Measurements from ENCODE around the gene WDR6.

WDR6 gene

DNA sequence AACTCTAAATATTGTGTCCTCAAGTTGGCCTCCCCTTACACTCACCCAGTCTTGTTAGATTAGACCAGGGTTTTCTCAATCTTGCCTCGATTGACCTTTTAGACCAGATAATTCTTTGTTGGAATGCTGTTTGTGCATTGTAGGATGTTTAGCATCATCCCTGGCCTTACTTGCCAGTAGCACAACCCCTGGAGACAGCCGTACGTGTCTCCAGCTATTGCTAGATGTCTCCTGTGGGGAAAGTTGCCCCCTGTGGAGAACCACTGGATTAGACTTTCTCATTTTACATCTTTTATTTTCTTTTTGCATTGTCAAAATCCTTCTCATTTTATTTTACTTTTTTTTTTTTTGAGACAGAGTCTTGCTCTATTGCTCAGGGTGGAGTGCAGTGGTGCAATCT, 2.2 kb downstream of the WDR6 start:
- H3K79me2 ChIP-seq (ENCODE audit: insufficient read depth, low read depth): peaks cover 16% of the 10 kb centered on the region
- no peak overlapping the region for H3K4me2 ChIP-seq
- H4K20me1 ChIP-seq (ENCODE audit: insufficient read depth): no peaks in the 10 kb centered on the region
- peaks cover 13% of the 10 kb centered on the region for H3K4me1 ChIP-seq (ENCODE audit: low read depth, poor library complexity, severe bottlenecking)
- TF ChIP-seq, protein P1, sequence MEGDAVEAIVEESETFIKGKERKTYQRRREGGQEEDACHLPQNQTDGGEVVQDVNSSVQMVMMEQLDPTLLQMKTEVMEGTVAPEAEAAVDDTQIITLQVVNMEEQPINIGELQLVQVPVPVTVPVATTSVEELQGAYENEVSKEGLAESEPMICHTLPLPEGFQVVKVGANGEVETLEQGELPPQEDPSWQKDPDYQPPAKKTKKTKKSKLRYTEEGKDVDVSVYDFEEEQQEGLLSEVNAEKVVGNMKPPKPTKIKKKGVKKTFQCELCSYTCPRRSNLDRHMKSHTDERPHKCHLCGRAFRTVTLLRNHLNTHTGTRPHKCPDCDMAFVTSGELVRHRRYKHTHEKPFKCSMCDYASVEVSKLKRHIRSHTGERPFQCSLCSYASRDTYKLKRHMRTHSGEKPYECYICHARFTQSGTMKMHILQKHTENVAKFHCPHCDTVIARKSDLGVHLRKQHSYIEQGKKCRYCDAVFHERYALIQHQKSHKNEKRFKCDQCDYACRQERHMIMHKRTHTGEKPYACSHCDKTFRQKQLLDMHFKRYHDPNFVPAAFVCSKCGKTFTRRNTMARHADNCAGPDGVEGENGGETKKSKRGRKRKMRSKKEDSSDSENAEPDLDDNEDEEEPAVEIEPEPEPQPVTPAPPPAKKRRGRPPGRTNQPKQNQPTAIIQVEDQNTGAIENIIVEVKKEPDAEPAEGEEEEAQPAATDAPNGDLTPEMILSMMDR (conservative IDR thresholded peaks at IDR 0.05; ENCODE audit: low read depth, low read length): no peak
- H3K36me3 ChIP-seq (ENCODE audit: insufficient read depth): no peaks in the 10 kb centered on the region
- H3K4me3 ChIP-seq (IDR thresholded peaks at IDR 0.05; ENCODE audit: insufficient read depth, low read depth, low read length): no peak overlapping the region
- no peak overlapping the region for H3K9ac ChIP-seq
- H3K27me3 ChIP-seq (ENCODE audit: insufficient read depth, low read depth): no peaks in the 10 kb centered on the region
- H2AFZ ChIP-seq (ENCODE audit: low read depth): no peak overlapping the region
- H3K27ac ChIP-seq: no peak overlapping the region

DNA sequence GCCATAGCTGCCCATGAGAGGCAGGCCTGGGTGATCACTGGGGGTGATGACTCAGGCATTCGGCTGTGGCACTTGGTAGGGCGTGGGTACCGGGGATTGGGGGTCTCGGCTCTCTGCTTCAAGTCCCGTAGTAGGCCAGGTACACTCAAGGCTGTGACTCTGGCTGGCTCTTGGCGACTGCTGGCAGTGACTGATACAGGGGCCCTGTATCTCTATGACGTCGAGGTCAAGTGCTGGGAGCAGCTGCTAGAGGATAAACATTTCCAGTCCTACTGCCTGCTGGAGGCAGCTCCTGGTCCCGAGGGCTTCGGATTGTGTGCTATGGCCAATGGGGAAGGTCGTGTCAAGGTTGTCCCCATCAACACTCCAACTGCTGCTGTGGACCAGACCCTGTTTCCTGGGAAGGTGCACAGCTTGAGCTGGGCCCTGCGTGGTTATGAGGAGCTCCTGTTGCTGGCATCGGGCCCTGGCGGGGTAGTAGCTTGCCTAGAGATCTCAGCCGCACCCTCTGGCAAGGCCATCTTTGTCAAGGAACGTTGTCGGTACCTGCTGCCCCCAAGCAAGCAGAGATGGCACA, 5.3 kb downstream of the WDR6 start:
- Histone ChIP-seq H3K27me3 (ENCODE audit: insufficient read depth, low read depth) (no peaks in the 10 kb centered on the region), H3K9ac (no peak overlapping the region), H3K27ac (no peak overlapping the region), H3K36me3 (ENCODE audit: insufficient read depth) (no peaks in the 10 kb centered on the region), H4K20me1 (ENCODE audit: insufficient read depth) (no peaks in the 10 kb centered on the region), H2AFZ (ENCODE audit: low read depth) (no peak overlapping the region), H3K4me2 (no peak overlapping the region), H3K79me2 (ENCODE audit: insufficient read depth, low read depth) (peaks cover 16% of the 10 kb centered on the region), H3K4me1 (ENCODE audit: low read depth, poor library complexity, severe bottlenecking) (peaks cover 12% of the 10 kb centered on the region), H3K4me3 (IDR thresholded peaks at IDR 0.05; ENCODE audit: insufficient read depth, low read depth, low read length) (no peak overlapping the region)
- TF ChIP-seq, protein P1 (conservative IDR thresholded peaks at IDR 0.05; ENCODE audit: low read depth, low read length): no peak

DNA sequence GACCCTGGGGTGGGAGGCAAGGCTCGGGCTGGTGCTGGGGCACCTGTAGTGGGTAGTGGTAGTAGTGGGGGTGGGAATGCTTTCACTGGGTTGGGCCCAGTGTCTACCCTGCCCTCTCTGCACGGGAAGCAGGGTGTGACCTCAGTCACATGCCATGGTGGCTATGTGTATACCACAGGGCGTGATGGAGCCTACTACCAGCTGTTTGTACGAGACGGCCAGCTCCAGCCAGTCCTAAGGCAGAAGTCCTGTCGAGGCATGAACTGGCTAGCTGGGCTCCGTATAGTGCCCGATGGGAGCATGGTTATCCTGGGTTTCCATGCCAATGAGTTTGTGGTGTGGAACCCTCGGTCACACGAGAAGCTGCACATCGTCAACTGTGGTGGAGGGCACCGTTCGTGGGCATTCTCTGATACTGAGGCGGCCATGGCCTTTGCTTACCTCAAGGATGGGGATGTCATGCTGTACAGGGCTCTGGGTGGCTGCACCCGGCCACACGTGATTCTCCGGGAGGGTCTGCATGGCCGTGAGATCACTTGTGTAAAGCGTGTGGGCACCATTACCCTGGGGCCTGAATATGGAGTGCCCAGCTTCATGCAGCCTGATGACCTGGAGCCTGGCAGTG, 6.0 kb downstream of the WDR6 start:
- Histone ChIP-seq H4K20me1 (ENCODE audit: insufficient read depth) (no peaks in the 10 kb centered on the region), H3K79me2 (ENCODE audit: insufficient read depth, low read depth) (peaks cover 14% of the 10 kb centered on the region), H3K4me2 (no peak overlapping the region), H3K4me3 (IDR thresholded peaks at IDR 0.05; ENCODE audit: insufficient read depth, low read depth, low read length) (no peak overlapping the region), H3K27me3 (ENCODE audit: insufficient read depth, low read depth) (no peaks in the 10 kb centered on the region), H3K4me1 (ENCODE audit: low read depth, poor library complexity, severe bottlenecking) (peaks cover 9% of the 10 kb centered on the region), H3K27ac (no peak overlapping the region), H3K36me3 (ENCODE audit: insufficient read depth) (no peaks in the 10 kb centered on the region), H2AFZ (ENCODE audit: low read depth) (no peak overlapping the region), H3K9ac (no peak overlapping the region)
- TF ChIP-seq, protein P1 (conservative IDR thresholded peaks at IDR 0.05; ENCODE audit: low read depth, low read length): no peak

DNA sequence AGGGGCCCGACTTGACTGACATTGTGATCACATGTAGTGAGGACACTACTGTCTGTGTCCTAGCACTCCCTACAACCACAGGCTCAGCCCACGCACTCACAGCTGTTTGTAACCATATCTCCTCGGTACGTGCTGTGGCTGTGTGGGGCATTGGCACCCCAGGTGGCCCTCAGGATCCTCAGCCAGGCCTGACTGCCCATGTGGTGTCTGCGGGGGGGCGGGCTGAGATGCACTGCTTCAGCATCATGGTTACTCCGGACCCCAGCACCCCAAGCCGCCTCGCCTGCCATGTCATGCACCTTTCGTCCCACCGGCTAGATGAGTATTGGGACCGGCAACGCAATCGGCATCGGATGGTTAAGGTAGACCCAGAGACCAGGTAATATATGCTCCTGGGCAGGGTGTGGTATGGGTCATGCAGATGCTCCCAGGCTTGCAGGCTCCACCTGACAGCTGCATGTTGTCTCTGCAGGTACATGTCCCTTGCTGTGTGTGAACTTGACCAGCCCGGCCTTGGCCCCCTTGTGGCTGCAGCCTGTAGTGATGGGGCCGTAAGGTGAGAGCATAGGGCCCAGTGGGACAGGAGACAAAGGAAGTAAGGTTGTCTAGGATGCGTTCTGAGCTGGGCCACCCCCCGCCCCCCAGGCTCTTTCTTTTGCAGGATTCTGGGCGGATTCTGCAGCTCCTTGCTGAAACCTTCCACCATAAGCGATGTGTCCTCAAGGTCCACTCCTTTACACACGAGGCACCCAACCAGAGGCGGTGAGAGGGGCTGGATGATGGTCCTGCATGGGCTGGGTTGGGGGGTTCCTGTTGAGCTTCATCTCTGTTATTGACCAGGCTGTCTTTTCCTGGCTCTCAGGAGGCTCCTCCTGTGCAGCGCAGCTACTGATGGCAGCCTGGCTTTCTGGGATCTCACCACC, 6.8 kb downstream of the WDR6 start:
- Histone ChIP-seq H3K4me1 (ENCODE audit: low read depth, poor library complexity, severe bottlenecking) (peaks cover 6% of the 10 kb centered on the region), H3K79me2 (ENCODE audit: insufficient read depth, low read depth) (peaks cover 6% of the 10 kb centered on the region; the same call in 1 of the 2 replicates), H3K27me3 (ENCODE audit: insufficient read depth, low read depth) (no peaks in the 10 kb centered on the region), H3K4me3 (IDR thresholded peaks at IDR 0.05; ENCODE audit: insufficient read depth, low read depth, low read length) (no peak overlapping the region), H4K20me1 (ENCODE audit: insufficient read depth) (no peaks in the 10 kb centered on the region), H3K4me2 (no peak overlapping the region), H2AFZ (ENCODE audit: low read depth) (no peak overlapping the region), H3K9ac (no peak overlapping the region), H3K27ac (no peak overlapping the region), H3K36me3 (ENCODE audit: insufficient read depth) (no peaks in the 10 kb centered on the region)
- TF ChIP-seq, protein P1 (conservative IDR thresholded peaks at IDR 0.05; ENCODE audit: low read depth, low read length): peak; percentile 54
